DOHH2 (cell line): Measurements from ENCODE around the gene G3BP2.

Experiments used
- CTCF ChIP-seq: fragments of 200-600 bp; sonication (generic); IDR thresholded peaks from one replicate; pipeline ENCODE4 v1.5.1; 2014; ENCODE audit warnings: antibody characterized with exemption, mild to moderate bottlenecking, low read depth, low read length; ENCODE audit not compliant: poor library complexity, severe bottlenecking
- EZH2phosphoT487 ChIP-seq: fragments of 200-600 bp; sonication (generic); IDR thresholded peaks from 2 replicates; pipeline ENCODE4 v1.6.1; 2017; ENCODE audit warnings: borderline replicate concordance, mild to moderate bottlenecking, antibody characterized with exemption, low read length, moderate library complexity, mixed read lengths

- TF ChIP-seq CTCF: no peak
- no peak for TF ChIP-seq EZH2phosphoT487
These were observed 667 bp downstream of the G3BP2 start for GRCh38 chr4:75672461-75673026.
